ENCODE results near the gene CGNL1. TPM values are rescaled to one million over a fixed set of nuclear protein-coding genes. Genes with fewer than 3 reads are reported as not detected.

CGNL1 gene
- total RNA-seq, 4 donors from 2014 or later: 40.7 to 74.4 (median 56.0) TPM

DNA sequence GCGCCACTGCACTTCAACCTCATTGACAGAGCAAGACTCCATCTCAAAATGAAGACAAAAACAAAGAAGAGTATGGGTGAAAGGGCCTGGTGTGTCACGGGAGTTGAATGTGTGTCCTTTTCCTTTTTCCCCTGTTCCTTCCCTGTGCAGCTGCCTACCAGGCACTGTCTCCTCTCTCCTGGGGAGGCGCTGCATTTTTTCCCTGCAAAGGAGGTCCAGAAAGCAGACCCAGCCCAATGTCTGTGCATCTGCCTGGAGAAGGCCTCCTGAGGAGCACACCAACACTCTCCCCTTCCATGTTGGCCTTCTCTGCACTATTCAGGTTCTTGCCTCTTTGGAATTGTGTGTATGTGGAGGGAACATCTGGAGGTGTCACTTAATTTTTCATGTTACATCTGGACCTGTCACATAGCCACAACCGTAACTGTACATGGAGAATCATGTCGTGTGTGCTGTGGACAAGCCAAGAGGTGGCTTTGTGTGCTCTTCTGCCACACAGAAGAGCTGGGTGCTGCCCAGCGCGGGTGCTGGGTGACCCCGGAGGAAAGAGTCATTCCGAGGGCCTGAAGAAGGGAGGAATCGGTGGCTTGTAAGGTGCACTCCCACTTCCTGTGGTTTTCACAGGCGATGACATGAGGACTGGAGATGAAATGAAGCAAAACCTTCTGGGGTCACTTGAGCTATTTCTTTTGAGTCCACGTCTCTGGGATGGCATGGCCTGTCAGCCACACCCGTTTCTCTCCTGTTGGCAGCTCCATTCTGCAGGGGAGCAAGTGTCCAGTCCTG, 46.5 kb upstream of the CGNL1 start:
- no peak for DNase-seq

DNA sequence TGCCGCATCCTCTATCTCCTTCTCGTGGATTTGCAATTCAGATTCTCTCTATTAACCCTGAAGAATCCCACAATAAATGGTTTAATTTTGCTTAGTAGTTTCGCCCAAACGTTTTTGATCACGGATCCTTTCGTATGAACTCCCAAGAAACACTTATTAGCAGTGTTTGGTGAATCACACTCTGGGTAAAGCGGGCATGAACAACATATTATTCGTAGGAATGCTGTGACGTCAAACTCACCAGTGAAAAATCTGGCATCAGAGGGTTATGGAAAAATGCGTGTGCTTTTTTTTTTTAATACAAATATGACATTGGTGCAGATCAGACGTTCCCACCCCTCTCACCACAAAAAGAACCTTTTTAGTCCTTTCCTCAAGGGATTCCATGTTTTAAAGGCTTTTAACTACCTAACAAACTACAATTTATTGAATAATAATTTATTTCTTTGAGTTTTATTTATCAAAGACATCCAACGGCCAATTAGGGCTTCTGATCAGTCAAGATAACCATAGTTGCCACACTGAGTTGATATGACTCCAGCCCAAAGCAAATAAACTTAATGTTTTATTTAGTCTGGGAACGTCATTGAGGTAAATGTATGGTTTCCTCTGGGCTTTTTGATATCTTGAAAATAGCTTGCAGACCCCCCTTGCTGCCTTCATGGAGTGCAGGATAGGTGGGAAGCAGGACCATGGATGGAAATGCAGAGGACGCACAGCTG, 45.5 kb upstream of the CGNL1 start:
- no peak for TF ChIP-seq POLR2A (IDR thresholded peaks at IDR 0.05)
- TF ChIP-seq, protein P1, sequence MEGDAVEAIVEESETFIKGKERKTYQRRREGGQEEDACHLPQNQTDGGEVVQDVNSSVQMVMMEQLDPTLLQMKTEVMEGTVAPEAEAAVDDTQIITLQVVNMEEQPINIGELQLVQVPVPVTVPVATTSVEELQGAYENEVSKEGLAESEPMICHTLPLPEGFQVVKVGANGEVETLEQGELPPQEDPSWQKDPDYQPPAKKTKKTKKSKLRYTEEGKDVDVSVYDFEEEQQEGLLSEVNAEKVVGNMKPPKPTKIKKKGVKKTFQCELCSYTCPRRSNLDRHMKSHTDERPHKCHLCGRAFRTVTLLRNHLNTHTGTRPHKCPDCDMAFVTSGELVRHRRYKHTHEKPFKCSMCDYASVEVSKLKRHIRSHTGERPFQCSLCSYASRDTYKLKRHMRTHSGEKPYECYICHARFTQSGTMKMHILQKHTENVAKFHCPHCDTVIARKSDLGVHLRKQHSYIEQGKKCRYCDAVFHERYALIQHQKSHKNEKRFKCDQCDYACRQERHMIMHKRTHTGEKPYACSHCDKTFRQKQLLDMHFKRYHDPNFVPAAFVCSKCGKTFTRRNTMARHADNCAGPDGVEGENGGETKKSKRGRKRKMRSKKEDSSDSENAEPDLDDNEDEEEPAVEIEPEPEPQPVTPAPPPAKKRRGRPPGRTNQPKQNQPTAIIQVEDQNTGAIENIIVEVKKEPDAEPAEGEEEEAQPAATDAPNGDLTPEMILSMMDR (IDR thresholded peaks at IDR 0.05): no peak
- Histone ChIP-seq H3K36me3 (no peaks in the 10 kb centered on the region), H3K27ac (no peak overlapping the region), H3K4me3 (replicated peaks in 1 of 3) (no peak overlapping the region), H3K9me3 (no peaks in the 10 kb centered on the region), H3K4me1 (no peaks in the 10 kb centered on the region), H3K27me3 (no peaks in the 10 kb centered on the region)
- intact Hi-C loops (cut with DNase I): no loop called here
- DNase-seq: no peak
- WGBS, 2 donors: 86 to 91% methylated on average over 14 of the region's 14 CpGs

More for the DNA sequence above, 46.5 kb upstream of the CGNL1 start:
- TF ChIP-seq, protein P1 (IDR thresholded peaks at IDR 0.05): no peak
- no peak for TF ChIP-seq POLR2A (IDR thresholded peaks at IDR 0.05)
- no peak overlapping the region for H3K27ac ChIP-seq
- H3K27me3 ChIP-seq: no peaks in the 10 kb centered on the region
- no peaks in the 10 kb centered on the region for H3K36me3 ChIP-seq
- WGBS, 2 donors: 87 to 92% methylated on average over 13 of the region's 13 CpGs
- no peak overlapping the region for H3K4me3 ChIP-seq (replicated peaks in 1 of 3)
- H3K4me1 ChIP-seq: peaks cover 0 to 5% of the 10 kb centered on the region in 2 donors
- no peaks in the 10 kb centered on the region for H3K9me3 ChIP-seq
- intact Hi-C loops (cut with DNase I): no loop called here

DNA sequence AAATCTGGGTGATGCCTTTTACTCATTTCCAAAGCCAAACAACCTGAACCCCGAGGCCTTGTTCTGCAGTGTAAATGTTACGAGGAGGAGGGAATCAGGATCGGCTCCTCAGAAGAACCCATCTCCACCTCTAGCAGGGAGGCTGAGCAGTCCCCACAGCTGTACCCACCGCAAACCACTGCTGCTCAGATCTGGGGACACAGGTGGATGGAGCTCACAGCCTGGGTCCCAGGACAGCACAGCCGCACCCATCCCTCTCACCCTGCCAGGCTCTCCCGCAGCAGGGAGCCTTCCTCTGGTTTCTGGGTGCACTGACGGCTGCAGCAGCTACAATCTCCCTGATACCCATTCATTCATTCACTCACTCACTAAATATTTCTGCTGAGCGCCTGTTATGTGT, 44.0 kb upstream of the CGNL1 start:
- no peaks in the 10 kb centered on the region for H3K36me3 ChIP-seq
- DNase-seq: no peak
- H3K4me1 ChIP-seq: no peaks in the 10 kb centered on the region
- 95% methylated on average over 8 of the region's 8 CpGs for WGBS, 2 donors
- no peak for TF ChIP-seq POLR2A (IDR thresholded peaks at IDR 0.05)
- TF ChIP-seq, protein P1 (IDR thresholded peaks at IDR 0.05): no peak
- intact Hi-C loops (cut with DNase I): no loop called here
- no peak overlapping the region for H3K4me3 ChIP-seq (replicated peaks in 1 of 3)
- no peaks in the 10 kb centered on the region for H3K27me3 ChIP-seq
- H3K9me3 ChIP-seq: no peaks in the 10 kb centered on the region
- H3K27ac ChIP-seq: no peak overlapping the region

DNA sequence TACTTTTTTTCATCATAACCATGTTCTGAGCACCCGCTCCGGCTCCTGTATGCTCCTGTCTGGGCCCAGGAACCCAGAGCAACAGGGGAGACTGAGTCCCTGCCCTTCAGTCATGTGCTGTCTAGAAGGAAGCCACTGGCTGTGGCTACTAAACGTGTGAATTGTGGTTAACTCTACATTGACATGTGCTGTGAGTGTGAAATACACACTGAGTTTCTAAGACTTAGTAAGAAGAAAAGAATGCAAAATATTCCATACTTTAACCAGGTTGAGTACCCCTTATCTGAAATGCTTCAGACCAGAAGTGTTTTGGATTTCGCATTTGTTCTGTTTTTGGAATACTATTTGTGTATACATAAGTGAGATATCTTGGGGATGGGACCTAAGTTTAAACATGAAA, 42.8 kb upstream of the CGNL1 start:
- no peaks in the 10 kb centered on the region for H3K36me3 ChIP-seq
- no peak overlapping the region for H3K4me3 ChIP-seq (replicated peaks in 1 of 3)
- H3K4me1 ChIP-seq: peaks cover 0 to 4% of the 10 kb centered on the region in 2 donors
- H3K27ac ChIP-seq: no peak overlapping the region
- TF ChIP-seq POLR2A (IDR thresholded peaks at IDR 0.05): no peak
- TF ChIP-seq, protein P1 (IDR thresholded peaks at IDR 0.05): no peak
- no peak for DNase-seq
- 82 to 87% methylated on average over 4 of the region's 4 CpGs for WGBS, 2 donors
- intact Hi-C loops (cut with DNase I): no loop called here
- no peaks in the 10 kb centered on the region for H3K27me3 ChIP-seq
- no peaks in the 10 kb centered on the region for H3K9me3 ChIP-seq

DNA sequence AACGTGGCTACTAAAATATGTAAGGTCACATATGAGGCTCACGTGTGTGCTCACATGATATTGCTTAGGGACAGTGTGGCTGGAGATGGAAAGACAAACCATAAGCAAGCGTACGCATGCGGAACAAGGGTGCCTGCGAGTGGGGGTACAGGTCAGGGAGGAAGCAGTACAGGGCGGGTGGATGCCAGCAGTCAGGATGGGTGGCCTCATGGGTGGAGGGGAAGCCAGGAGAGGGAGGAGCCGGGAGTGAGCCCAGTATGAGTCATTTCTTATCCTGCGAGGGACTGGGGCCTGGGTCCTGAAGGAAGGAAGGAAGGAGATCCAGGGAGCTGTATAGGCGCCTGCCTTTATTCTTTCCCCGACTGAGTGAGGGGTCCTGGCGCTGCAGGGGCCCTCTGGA, 42.0 kb upstream of the CGNL1 start:
- no peak for DNase-seq
- Histone ChIP-seq H3K4me1 (peaks cover 0 to 6% of the 10 kb centered on the region in 2 donors), H3K9me3 (no peaks in the 10 kb centered on the region), H3K27me3 (no peaks in the 10 kb centered on the region), H3K4me3 (replicated peaks in 1 of 3) (no peak overlapping the region), H3K36me3 (no peaks in the 10 kb centered on the region), H3K27ac (no peak overlapping the region)
- no peak for TF ChIP-seq POLR2A (IDR thresholded peaks at IDR 0.05)
- TF ChIP-seq, protein P1 (IDR thresholded peaks at IDR 0.05): no peak
- intact Hi-C loops (cut with DNase I): no loop called here
- 82 to 85% methylated on average over 9 to 12 of the region's 12 CpGs for WGBS, 2 donors
